HG03521 (cell line): ENCODE data around the gene DMXL1.
"Not testable (repeated sequence)": the region's sequence is repeated elsewhere in the genome, so short reads cannot be mapped to it uniquely, and the experiment has no call there.

Source experiments
- ATAC-seq: cut with Tn5 transposase; IDR thresholded peaks from one replicate; pipeline ENCODE4 v1.9.1; 2021; ENCODE audit warnings: mild to moderate bottlenecking, moderate library complexity; ENCODE audit not compliant: unreplicated experiment

The DMXL1 gene

DNA sequence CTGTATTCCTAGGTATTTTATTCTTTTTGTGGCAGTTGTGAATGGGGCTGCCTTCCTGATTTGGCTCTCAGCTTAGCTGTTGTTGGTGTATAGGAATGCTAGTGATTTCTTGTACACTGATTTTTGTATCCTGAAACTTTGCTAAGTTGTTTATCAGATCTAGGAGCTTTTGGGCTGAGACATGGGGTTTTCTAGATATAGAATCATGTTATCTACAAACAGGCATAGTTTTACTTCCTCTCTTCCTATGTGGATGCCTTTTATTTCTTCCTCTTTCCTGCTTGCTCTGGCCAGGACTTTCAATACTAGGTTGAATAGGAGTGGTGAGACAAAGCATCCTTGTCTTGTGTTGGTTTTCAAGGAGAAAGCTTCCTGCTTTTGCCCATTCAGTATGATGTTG, 129.9 kb downstream of the DMXL1 start:
- ATAC-seq = no peak

GRCh38 chr5:119207105-119207504, 136.2 kb downstream of the DMXL1 start:
- no peak for ATAC-seq

DNA sequence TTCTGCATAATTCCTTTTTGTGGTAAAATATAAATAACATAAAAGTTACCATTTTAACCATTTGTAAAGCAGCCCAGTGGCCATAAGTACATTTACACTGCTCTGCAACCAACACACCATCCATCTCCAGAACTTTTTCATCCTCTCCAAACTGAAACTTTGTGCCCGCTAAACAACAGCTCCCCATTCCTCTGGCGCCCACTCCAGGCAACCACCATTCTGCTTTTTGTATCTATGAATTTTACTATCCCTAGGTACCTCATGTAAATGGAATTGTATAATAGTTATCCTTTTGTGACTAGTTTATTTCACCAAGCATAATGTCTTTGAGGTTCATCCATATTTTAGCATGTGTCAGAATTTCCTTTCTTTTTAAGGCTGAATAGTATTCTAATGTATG, 141.1 kb downstream of the DMXL1 start:
- ATAC-seq = no peak

- no peak for ATAC-seq
These were observed 141.8 kb downstream of the DMXL1 start for GRCh38 chr5:119212676-119213075.

GRCh38 chr5:119217183-119217582, 146.3 kb downstream of the DMXL1 start:
- ATAC-seq = no peak

- ATAC-seq = no peak
These were observed 148.2 kb downstream of the DMXL1 start for GRCh38 chr5:119218830-119219782.

GRCh38 chr5:119220576-119221197, 149.8 kb downstream of the DMXL1 start:
- peak; percentile 82 for ATAC-seq

DNA sequence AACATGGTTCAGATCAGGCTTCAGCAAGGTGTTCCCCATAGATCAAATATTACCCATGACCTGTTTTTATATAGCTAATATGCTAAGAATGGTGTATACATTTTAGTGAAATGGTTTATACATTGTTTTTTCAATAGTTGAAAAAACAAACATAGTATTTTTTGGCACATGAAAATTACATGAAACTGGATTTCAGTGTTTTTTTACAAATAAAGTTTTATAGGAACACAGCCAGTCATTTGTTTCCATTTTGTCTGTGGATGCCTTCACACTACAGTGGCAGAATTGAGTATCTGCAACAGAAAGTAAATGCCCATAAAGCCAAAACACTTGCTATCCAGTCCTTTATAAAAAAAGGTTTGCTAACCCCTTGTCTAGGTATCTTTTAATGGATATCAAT, 150.4 kb downstream of the DMXL1 start:
- ATAC-seq = no peak

DNA sequence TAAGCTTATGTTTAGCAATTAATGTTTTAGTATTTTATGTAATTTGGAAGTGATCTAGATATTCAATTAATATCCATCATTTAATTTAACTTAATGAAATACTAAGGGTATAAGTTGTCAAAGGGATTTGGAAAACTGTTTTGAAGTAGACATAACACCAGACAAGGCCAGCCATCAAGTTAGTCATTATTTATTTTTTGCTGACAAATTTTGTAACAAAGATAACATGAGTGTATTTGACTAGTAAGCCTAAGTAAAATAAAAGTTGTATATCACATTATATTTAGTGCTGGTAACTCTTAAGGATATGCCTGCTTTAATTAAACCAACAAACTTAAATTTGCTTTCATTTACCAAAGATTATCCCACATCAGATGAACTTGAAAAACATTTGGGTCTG, 159.1 kb downstream of the DMXL1 start:
- no peak for ATAC-seq

- ATAC-seq = no peak
These were observed 167.6 kb downstream of the DMXL1 start for GRCh38 chr5:119238265-119239118.

DNA sequence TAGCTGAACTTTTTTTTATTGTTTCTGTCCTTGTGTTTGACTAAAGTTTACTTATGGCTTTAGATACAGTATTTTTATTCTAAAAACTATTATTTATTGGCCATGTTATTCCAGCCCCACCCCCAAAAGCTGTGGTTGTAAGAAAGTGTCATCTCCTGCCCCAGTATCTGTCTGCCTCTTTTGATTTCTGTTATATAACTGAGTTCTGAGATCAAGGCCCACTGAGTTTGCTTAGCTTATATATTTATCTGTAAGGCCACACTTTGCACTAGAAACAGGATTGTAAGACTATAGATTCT, 168.2 kb downstream of the DMXL1 start:
- no peak for ATAC-seq

DNA sequence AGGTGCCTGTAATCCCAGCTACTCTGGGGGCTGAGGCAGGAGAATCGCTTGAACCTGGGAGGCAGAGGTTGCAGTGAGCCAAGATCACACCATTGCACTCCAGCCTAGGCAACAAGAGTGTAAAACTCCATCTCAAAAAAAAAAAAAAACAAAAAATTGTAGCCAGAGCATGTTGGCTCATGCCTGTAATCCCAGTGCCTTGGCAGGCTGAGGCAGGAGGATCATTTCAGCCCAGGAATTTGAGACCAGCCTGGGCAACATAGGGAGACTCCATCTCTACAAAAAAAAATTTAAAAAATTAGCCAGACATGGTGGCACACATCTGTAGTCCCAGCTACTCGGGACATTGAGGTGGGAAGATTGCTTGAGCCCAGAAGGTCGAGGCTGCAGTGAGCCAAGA, 168.9 kb downstream of the DMXL1 start:
- not testable (repeated sequence) for ATAC-seq

DNA sequence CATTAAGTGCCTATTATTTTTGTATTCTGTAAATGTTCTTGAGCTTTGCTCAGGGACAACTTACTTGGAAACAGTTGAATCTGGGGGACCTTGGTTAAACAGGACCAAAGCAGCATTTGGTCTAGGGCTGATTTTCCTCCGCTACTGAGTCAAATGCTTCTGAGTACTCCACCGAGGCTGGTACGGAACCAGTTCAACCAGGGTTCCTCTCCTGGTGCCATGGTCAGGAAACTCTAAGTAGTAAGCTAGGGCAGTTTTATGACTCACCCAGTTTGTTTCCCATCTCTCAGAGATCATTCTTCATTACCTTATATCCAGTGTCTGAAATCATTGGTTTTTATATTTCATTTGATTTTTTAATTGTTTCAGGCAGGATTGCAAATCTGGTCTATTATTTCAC, 173.0 kb downstream of the DMXL1 start:
- no peak for ATAC-seq

- ATAC-seq = no peak
These were observed 180.3 kb downstream of the DMXL1 start for GRCh38 chr5:119250946-119251901.

- no peak for ATAC-seq
These were observed 184.9 kb downstream of the DMXL1 start for GRCh38 chr5:119255571-119256356.

DNA sequence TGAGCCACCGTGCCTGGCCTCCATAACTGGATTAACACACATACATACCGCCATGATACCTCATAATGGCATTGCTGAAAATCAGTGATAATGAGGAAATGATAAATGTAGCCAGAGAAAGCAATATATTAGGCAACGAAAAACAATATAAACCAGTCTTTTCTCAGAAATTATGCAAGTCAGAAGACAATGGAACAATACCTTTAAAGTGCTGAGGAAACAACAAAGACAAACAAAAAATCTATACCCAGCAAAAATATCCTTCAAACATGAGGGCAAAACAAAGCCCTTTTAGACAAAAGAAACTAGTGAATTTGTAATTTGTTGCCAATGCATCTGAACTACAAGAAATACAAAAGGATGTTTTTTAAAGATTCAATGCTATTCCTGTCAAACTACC, 186.7 kb downstream of the DMXL1 start:
- no peak for ATAC-seq

- ATAC-seq = no peak
These were observed 192.8 kb downstream of the DMXL1 start for GRCh38 chr5:119263639-119264038.

DNA sequence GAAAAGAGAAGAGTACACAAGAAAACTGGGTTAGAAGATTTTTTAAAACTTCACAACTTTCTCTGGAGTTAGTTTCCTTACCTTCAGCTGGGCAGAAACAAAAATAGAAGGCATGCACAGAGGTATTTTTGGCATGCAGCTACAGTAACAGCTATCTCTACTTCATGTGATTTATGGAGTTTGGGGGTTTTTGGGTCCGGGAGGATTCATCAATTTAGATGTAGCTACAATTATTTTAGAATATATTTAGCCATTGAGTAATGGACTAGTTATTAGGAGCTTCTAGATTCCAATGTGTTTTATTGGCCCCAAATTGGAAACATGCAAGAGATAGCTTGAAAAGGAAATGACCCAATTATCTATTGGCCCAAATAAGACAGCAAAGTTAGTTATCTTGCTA, 193.3 kb downstream of the DMXL1 start:
- ATAC-seq = no peak

- peak; percentile 61 for ATAC-seq
These were observed 197.1 kb downstream of the DMXL1 start for GRCh38 chr5:119267958-119268386.
